GM23248 (cell line): ENCODE data around the gene TENM4. TPM values are rescaled to one million over a fixed set of nuclear protein-coding genes. Genes with fewer than 3 reads are reported as not detected.

Experiments used
- DNase-seq: peaks from one replicate; pipeline ENCODE4 v3.0.0-alpha.2; 2015
- H2AFZ ChIP-seq: fragments of 200-600 bp; sonication (generic); 2 replicates; pipeline ENCODE4 v1.6.1; 2016; ENCODE audit warnings: antibody characterized with exemption
- H3F3A ChIP-seq: fragments of 200-600 bp; sonication (generic); 2 replicates; pipeline ENCODE4 v1.6.1; 2016; ENCODE audit warnings: mild to moderate bottlenecking, antibody characterized with exemption, mixed run types; ENCODE audit not compliant: insufficient read depth
- H3K27ac ChIP-seq: fragments of 200-600 bp; sonication (generic); 2 replicates; pipeline ENCODE4 v1.5.1; 2016; ENCODE audit warnings: mild to moderate bottlenecking
- H3K27me3 ChIP-seq: fragments of 200-600 bp; sonication (generic); replicated peaks from 2 replicates; pipeline ENCODE4 v1.6.1; 2016; ENCODE audit warnings: mild to moderate bottlenecking; ENCODE audit not compliant: insufficient read depth
- H3K36me3 ChIP-seq: fragments of 200-600 bp; sonication (generic); 2 replicates; pipeline ENCODE4 v1.6.1; 2016; ENCODE audit warnings: low read depth, mild to moderate bottlenecking
- H3K4me1 ChIP-seq: fragments of 200-600 bp; sonication (generic); 2 replicates; pipeline ENCODE4 v1.6.1; 2016; ENCODE audit warnings: mild to moderate bottlenecking; ENCODE audit not compliant: insufficient read depth
- H3K4me2 ChIP-seq: fragments of 200-600 bp; sonication (generic); one replicate; pipeline ENCODE4 v1.6.1; 2016; ENCODE audit warnings: mild to moderate bottlenecking; ENCODE audit not compliant: unreplicated experiment
- H3K4me3 ChIP-seq: fragments of 200-600 bp; sonication (generic); 2 replicates; pipeline ENCODE4 v1.5.1; 2016; ENCODE audit warnings: mild to moderate bottlenecking
- H3K79me2 ChIP-seq: fragments of 200-600 bp; sonication (generic); 2 replicates; pipeline ENCODE4 v1.6.1; 2016; ENCODE audit warnings: mild to moderate bottlenecking; ENCODE audit not compliant: insufficient read depth
- H3K9ac ChIP-seq: fragments of 200-600 bp; sonication (generic); 2 replicates; pipeline ENCODE4 v1.6.1; 2016; ENCODE audit warnings: mild to moderate bottlenecking
- H3K9me2 ChIP-seq: fragments of 200-600 bp; sonication (generic); 2 replicates; pipeline ENCODE4 v1.6.1; 2016; ENCODE audit warnings: mixed run types, mild to moderate bottlenecking, moderate library complexity; ENCODE audit not compliant: insufficient read depth
- H3K9me3 ChIP-seq: fragments of 200-600 bp; sonication (generic); one replicate; pipeline ENCODE4 v1.6.1; 2017; ENCODE audit warnings: low read depth
- H4K20me1 ChIP-seq: fragments of 200-600 bp; sonication (generic); 2 replicates; pipeline ENCODE4 v1.6.0; 2016; ENCODE audit not compliant: insufficient read depth
- EZH2 ChIP-seq: fragments of 200-600 bp; sonication (generic); IDR thresholded peaks from 2 replicates; pipeline ENCODE4 v1.6.1; 2018; ENCODE audit warnings: antibody characterized with exemption, mild to moderate bottlenecking; ENCODE audit not compliant: insufficient read depth, poor library complexity, severe bottlenecking
- EZH2phosphoT487 ChIP-seq: fragments of 200-600 bp; sonication (generic); IDR thresholded peaks from 2 replicates; pipeline ENCODE4 v1.6.1; 2018; ENCODE audit warnings: antibody characterized with exemption, moderate library complexity, mild to moderate bottlenecking, low read depth; ENCODE audit not compliant: insufficient read depth
- WGBS, 2 experiments: methylation state at CpG; one replicate each; pipeline ENCODE4 v1.1.6; 2015 to 2017; ENCODE audit warnings: low lambda C conversion rate in 2 of 2, low coverage in 1 of 2; ENCODE audit errors: missing lambda C conversion rate in 2 of 2; 5-methylcytosine and 5-hydroxymethylcytosine counted together
- in situ Hi-C: fragments of 300-500 bp; cut with MboI; formaldehyde crosslinking; loops from 2 replicates; pipeline ENCODE4 v1.15.0; 2020
- polyA plus RNA-seq: library from polyadenylated mRNA; unstranded; fragments of >200 nt; fragmentation: Nextera tagmentation; extraction: Ambion mirVana; gene quantifications from 2 replicates; pipeline ENCODE4 v1.2.1, GENCODE V29; 2016
- total RNA-seq: library from RNA; depleted of rRNA; stranded (reverse); fragments of >200 nt; shearing (Covaris generic); gene quantifications from 2 replicates; pipeline ENCODE4 v1.2.3, GENCODE V29; 2014

TENM4 gene
- total and polyA plus RNA-seq, 2 experiments from 2014 or later: 0.11 to 0.48 TPM

GRCh38 chr11:79087961-79088318 lies 352.9 kb downstream of the TENM4 start:
- no peaks in the 10 kb centered on the region for H3K9me2 ChIP-seq
- H3K9ac ChIP-seq: no peak overlapping the region
- H2AFZ ChIP-seq: no peak overlapping the region
- H3K27me3 ChIP-seq: no peaks in the 10 kb centered on the region
- peaks cover 6% of the 10 kb centered on the region; the same call in 1 of the 2 replicates for H3K4me1 ChIP-seq
- in situ Hi-C loops: no loop called here
- peaks cover 12% of the 10 kb centered on the region; the same call in 1 of the 2 replicates for H3F3A ChIP-seq
- DNase-seq: no peak
- 80 to 90% methylated on average over 5 of the region's 5 CpGs for WGBS, 2 experiments
- H3K4me2 ChIP-seq: no peak overlapping the region
- no peaks in the 10 kb centered on the region for H3K79me2 ChIP-seq
- TF ChIP-seq EZH2 (no peak), EZH2phosphoT487 (no peak)
- H3K36me3 ChIP-seq: no peaks in the 10 kb centered on the region
- H3K27ac ChIP-seq: no peak overlapping the region
- H3K4me3 ChIP-seq: no peak overlapping the region
- H3K9me3 ChIP-seq: no peaks in the 10 kb centered on the region
- H4K20me1 ChIP-seq: no peaks in the 10 kb centered on the region

GRCh38 chr11:79087238-79087960 lies 353.4 kb downstream of the TENM4 start:
- Histone ChIP-seq H3F3A (peaks cover 7% of the 10 kb centered on the region; the same call in 1 of the 2 replicates), H3K4me3 (no peak overlapping the region), H3K9ac (no peak overlapping the region), H3K9me3 (no peaks in the 10 kb centered on the region), H2AFZ (no peak overlapping the region), H3K36me3 (no peaks in the 10 kb centered on the region), H3K9me2 (no peaks in the 10 kb centered on the region), H3K4me2 (peak overlapping the region; percentile 39), H4K20me1 (no peaks in the 10 kb centered on the region), H3K27me3 (no peaks in the 10 kb centered on the region), H3K4me1 (peaks cover 6% of the 10 kb centered on the region; the same call in 1 of the 2 replicates), H3K27ac (no peak overlapping the region), H3K79me2 (no peaks in the 10 kb centered on the region)
- 70 to 71% methylated on average over 9 of the region's 9 CpGs for WGBS, 2 experiments
- in situ Hi-C loops: no loop called here
- TF ChIP-seq EZH2 (no peak), EZH2phosphoT487 (no peak)
- peak; percentile 8 for DNase-seq

DNA sequence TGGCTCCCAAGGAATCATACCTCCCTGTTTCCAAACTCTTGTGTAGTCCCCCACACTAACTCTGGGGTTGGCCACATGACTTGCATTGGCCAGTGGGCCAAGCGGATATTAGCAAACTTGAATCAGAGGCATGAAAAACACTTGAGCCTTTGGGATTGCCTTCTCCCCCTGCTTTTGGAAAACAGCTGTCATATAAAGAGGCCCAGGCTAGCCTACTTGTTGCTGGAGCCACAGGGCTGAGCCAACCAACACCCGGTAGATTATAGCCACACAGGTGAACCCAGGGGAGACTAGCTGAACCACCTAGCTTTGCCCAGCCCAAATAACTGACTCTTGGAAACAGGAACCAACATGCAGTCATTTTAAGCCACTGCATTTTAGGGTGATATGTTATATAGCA lies 354.8 kb downstream of the TENM4 start:
- no peak for TF ChIP-seq EZH2
- Histone ChIP-seq H4K20me1 (no peaks in the 10 kb centered on the region), H3K27ac (no peak overlapping the region), H3K27me3 (no peaks in the 10 kb centered on the region), H2AFZ (no peak overlapping the region), H3K4me3 (no peak overlapping the region), H3K9me3 (no peaks in the 10 kb centered on the region), H3K4me1 (peaks cover 6% of the 10 kb centered on the region; the same call in 1 of the 2 replicates), H3K4me2 (no peak overlapping the region), H3F3A (no peaks in the 10 kb centered on the region), H3K79me2 (no peaks in the 10 kb centered on the region), H3K9me2 (no peaks in the 10 kb centered on the region), H3K9ac (no peak overlapping the region), H3K36me3 (no peaks in the 10 kb centered on the region)
- 62 to 87% methylated on average over 2 of the region's 2 CpGs for WGBS, 2 experiments
- DNase-seq: no peak
- in situ Hi-C loops: no loop called here

- TF ChIP-seq EZH2phosphoT487 (no peak), EZH2 (no peak)
- no peaks in the 10 kb centered on the region for H3K27me3 ChIP-seq
- H3K4me2 ChIP-seq: no peak overlapping the region
- H3K27ac ChIP-seq: no peak overlapping the region
- H3F3A ChIP-seq: no peaks in the 10 kb centered on the region
- H4K20me1 ChIP-seq: no peaks in the 10 kb centered on the region
- peaks cover 6% of the 10 kb centered on the region; the same call in 1 of the 2 replicates for H3K4me1 ChIP-seq
- DNase-seq: no peak
- no peak overlapping the region for H2AFZ ChIP-seq
- no peak overlapping the region for H3K4me3 ChIP-seq
- H3K36me3 ChIP-seq: no peaks in the 10 kb centered on the region
- H3K9ac ChIP-seq: no peak overlapping the region
- H3K9me3 ChIP-seq: no peaks in the 10 kb centered on the region
- WGBS, 2 experiments: 86 to 87% methylated on average over 5 of the region's 5 CpGs
- in situ Hi-C loops: no loop called here
- no peaks in the 10 kb centered on the region for H3K79me2 ChIP-seq
- no peaks in the 10 kb centered on the region for H3K9me2 ChIP-seq
Measured at GRCh38 chr11:79084382-79084781, 356.4 kb downstream of the TENM4 start.
